HG02970 (cell line): ENCODE results near the gene RUNDC3A.

ENCODE experiments used
- ATAC-seq: cut with Tn5 transposase; IDR thresholded peaks from one replicate; pipeline ENCODE4 v1.9.1; 2021; ENCODE audit warnings: mild to moderate bottlenecking, moderate library complexity, moderate number of reproducible peaks; ENCODE audit not compliant: unreplicated experiment, low FRiP score

The RUNDC3A gene

DNA sequence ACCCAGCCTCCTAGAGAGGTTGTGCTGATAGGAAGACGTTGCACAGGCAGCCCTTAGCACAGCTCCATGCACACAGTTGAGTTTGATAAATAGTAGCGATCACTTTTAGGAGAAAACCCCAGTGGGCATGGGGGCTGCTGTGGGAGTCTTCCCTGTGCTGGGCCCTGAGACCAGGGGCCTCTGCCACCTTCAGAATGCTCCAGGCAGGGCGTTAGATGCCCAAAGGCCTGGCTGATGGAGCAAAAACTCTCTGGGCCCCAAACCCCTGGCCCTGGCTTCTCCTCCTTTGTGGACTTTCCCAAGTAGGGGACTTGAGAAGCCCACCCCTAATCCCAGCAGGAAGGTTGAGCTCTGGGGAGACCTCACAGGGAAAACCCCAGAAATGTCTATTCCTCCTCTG lies 26.1 kb upstream of the RUNDC3A start:
- ATAC-seq, result no peak

DNA sequence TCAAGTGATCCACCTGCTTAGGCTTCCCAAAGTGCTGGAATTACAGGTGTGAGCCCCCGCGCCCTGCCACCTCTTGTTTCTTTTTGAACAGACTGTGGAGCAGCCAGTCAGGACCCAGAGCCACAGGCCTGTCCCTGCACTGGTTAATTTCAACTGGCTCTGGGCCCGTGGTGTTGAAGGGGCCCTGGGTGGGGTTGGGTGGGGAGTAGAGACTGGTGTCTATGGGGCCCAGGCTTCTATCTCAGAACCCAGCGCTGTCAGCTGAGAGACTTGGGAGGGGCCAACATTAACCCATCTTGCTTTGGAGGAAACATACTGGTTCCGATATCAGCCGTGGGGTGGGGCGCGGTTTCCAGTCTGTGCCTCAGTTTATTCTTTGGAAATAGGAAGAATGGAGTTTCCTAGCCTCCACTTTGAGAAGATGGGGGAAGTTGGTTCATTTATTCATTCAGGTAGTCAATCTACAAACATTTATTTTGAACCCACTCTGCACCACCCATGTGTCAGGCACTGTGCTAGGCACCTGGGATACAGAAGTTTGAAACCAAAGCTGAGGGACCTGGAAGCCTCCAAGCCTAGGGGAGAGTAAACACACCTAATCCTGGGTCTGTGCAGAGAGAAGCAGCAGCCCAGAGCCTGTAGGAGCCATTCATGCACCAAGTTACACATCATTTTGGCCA lies 24.9 kb upstream of the RUNDC3A start:
- no peak for ATAC-seq

DNA sequence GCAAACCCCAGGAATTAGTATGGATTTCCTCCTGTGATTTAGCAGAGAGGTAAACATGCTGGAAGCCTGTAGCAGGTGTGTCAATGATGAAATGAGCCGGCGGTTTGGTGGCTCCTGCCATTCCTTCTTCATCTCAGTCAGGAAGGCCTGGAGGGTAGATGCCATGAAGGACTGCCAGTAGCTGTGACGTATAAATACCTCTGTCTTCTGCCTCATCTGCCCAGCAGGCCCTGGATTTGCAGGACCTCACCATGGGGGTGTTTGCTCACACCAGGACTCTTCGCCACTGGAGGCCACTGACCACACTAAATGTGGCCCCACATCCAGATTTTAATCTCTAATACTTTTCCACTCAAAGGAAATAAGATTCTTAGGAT lies 24.4 kb upstream of the RUNDC3A start:
- no peak for ATAC-seq

GRCh38 chr17:44287651-44288050 lies 20.8 kb upstream of the RUNDC3A start:
- ATAC-seq, result no peak

DNA sequence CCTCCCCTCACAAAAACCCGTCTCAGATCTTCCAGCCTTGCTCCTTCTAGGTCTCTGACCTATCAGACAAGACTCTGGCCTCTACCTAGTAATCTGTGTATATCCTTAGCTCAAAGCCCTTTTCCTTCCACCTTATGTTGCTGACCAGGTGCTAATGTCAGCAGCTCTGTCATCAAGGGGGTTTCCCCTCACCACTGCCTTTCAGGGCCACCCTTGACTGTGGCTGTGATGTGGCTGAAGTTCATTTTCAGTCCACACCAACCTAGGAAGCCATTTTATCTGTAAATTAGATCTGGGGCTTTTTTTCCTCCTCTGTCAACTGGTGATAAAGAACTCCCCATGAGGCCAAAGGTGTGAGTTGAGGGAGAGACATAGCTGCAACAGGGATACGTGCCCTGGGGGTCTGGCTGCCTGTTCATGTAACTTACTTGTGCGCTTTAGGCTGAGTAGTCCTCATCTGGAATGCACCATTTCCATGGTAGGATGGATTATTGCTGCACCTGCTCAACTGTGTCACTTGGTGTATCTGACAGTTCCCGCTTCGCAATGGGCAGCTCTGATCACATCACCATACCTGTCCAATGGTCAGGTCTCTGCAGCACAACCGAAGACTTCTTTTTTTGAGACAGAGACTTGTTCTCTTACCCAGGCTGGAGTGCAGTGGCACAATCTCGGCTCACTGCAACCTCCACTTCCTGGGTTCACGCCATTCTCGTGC lies 14.7 kb upstream of the RUNDC3A start:
- no peak for ATAC-seq

DNA sequence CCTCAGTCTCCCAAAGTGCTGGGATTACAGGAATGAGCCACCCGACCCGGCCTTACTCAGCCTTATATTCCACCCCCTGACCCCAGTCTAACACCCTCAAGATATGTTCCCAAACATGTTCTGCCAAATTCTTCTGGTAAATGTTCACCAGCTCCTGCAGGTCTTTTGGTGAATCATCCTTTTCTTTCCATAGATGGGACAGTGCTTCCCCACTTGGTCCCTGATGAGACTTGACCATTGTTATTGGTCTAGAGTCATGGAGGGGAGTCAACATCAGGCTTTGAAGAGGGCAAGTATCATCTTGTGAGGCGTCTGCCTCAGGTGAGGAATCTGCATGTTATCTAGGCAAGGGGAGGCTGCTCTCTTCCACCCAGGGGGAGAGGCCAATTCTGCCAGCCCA lies 10.4 kb upstream of the RUNDC3A start:
- no peak for ATAC-seq

GRCh38 chr17:44304651-44305050 lies 3.8 kb upstream of the RUNDC3A start:
- ATAC-seq, result no peak

- ATAC-seq, result no peak
Measured at GRCh38 chr17:44307387-44308186, 814 bp upstream of the RUNDC3A start.

DNA sequence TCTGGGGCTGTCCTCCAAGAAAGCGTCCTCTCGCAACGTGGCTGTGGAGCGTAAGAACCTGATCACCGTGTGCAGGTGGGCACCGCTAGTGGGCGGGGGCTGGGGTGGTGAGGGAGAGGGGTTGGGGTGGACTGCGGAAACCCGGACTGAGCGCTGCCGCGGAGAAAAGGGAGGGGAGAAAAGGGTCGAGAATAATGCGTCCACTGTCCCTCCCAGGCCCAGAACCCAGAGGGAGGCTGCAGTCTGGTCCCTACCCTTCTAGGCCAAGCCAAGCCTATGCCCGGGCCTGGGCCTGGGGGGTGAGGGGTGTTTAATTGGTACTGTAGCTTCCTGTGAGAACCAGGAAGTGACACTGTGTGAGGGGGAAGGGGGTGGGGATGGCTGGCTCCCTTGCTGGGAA lies 464 bp downstream of the RUNDC3A start:
- no peak for ATAC-seq

DNA sequence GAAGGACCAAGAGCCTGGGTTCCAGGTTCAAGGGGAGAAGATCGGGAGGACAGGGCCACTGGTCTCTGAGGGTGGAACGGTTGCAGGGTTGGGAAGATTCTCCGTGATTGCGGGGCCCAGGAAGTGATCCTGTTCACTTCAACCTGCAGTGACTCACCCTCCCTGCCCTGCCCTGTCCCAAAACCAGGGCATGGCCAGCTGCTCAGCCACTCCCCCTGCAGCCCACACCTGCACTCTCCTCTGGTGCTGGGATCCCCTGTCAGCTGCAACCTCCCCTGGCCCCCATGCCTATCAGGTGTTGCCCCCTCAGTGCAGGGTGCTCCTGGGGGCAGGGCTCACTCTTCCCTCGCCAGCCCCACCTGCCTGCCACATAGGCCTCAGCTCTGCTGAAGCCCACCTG lies 1.1 kb downstream of the RUNDC3A start:
- ATAC-seq, result no peak

- no peak for ATAC-seq
Measured at GRCh38 chr17:44310188-44310587, 1.8 kb downstream of the RUNDC3A start.

DNA sequence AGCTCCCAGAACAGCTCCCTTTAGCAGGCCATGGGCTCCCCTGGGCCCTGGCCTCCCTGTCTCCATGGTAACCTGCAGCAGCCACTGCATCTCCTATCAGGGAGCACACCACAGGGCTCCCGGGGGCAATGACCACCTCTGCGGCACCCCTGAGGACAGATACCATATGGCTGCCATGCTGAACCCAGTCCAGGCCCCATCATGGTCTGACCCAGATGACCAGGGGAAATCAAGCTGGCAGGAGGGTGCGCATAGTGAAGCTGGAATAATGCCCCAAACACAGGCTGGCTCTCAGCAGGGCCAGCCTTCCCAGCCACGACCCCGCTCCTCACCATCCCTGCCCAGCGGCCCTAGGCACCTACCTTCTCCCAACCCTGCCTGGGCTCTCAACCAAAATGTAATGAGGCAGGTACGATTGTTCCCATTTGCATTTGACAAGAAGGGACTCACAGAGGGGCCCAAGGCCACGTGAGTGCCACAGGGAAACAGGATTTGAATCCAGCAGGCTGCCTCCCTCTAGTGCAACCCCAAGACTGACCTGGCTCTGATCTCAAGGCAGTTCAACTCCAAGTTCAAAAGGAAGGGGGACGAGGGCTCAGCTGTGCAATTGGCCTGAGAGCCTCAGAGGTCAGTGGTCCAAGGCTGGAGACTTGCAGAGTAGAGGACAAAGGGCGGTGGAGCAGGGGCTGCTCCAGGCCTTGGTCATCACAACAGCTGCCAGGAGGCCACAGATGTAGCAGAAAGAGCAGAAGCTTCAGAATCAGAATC lies 2.4 kb downstream of the RUNDC3A start:
- no peak for ATAC-seq

- ATAC-seq, result no peak
Measured at GRCh38 chr17:44311562-44312181, 3.3 kb downstream of the RUNDC3A start.

DNA sequence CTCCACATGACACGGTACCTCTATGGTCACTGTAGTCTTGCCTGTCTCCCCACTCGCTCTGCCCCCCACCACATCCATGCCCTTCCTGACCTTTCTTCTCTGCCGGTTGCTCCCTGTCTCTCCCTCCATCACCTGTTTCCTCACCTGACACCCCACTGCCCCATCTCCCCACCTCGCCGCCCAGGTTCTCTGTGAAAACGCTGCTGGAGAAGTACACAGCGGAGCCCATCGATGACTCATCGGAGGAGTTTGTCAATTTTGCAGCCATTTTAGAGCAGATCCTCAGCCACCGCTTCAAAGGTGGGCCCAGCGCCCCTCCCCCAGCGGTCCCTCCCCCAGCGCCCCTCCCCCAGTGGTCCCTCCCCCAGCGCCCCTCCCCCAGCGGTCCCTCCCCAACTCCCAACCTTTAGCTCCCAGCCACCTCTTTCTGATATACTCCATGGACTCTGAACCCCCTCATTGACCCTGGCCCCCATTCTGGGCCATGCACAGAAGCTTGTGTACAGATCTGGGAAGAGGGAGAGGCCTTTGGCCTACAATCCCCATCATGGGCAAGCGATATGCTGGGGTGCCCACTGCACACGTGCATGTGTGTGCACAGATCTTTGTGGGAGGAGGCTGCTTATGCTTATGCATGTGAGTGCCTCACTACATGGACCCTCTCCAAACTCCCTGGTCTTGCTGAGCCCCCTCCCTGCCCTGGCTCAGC lies 4.1 kb downstream of the RUNDC3A start:
- ATAC-seq, result no peak

- ATAC-seq, result no peak
Measured at GRCh38 chr17:44314031-44314430, 5.6 kb downstream of the RUNDC3A start.

- no peak for ATAC-seq
Measured at GRCh38 chr17:44314524-44314868, 6.1 kb downstream of the RUNDC3A start.

DNA sequence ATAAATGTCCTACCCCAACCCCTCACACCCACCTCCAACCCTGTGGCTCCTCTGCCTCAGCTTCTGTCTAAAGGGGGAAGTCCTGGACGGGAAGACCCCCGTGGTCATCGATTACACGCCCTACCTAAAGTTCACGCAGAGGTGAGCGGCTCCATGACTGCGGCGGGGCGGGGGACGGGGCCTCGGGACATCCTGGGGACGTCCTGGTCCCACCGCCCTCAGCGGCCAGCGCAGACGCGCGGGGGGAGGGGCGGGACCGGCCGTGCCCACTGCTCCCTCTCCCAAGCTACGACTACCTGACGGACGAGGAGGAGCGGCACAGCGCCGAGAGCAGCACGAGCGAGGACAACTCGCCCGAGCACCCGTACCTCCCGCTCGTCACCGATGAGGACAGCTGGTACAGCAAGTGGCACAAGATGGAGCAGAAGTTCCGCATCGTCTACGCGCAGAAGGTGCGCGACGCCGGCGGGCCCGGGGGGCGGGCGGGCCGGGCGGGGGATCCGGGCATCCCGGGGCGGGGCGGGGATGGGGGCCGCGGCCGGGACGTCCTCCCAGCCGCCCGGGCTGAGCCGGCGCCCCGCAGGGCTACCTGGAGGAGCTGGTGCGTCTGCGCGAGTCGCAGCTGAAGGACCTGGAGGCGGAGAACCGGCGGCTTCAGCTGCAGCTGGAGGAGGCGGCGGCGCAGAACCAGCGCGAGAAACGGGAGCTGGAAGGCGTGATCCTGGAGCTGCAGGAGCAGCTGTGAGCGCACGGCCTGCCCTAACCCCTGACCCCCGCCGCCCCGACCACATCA lies 6.7 kb downstream of the RUNDC3A start:
- no peak for ATAC-seq

- ATAC-seq, result no peak
Measured at GRCh38 chr17:44315760-44316731, 7.6 kb downstream of the RUNDC3A start.
